ENCODE measurements around the gene ACTN1.

The ACTN1 gene

DNA sequence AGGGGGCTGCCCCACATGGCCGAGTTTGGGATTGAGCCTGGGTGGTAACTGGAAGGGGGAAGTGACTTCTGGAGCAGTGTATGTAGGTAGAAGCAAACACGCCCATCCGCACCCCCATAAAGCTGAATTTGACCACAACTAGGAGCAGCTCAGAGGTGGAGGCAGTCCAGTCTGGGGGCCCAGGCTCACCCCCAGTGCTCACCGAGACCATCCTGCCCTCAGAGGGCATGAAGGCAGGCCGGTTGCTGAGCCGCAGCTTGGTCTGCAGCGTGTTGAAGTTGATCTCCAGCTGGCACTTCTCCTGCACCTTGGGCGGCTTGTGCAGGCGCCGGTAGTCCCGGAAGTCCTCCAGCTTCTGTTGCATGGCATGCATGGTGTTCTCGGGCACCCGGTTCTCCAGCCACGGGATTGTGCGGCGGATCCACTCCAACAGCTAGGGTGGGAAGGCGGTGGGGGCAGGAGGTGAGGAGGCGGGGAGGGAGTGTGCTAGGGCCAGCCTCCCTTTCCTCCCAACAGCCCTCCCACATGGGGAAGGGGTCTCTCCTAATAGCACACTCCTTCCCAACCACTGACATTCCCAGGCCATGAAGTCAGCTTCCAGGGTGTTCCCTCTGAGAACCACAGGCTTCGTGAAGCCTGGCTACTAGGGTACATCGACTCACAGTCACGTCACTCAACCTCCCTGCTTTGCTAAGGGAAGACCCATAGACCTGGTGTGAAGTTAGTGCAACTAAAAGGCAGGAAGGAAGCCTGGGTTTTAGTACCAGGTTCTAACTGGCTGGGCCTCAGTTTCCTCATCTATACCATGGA, 87.0 kb downstream of the ACTN1 start:
- DNase-seq (ENCODE audit: low read depth in 3 of 3): no peak

DNA sequence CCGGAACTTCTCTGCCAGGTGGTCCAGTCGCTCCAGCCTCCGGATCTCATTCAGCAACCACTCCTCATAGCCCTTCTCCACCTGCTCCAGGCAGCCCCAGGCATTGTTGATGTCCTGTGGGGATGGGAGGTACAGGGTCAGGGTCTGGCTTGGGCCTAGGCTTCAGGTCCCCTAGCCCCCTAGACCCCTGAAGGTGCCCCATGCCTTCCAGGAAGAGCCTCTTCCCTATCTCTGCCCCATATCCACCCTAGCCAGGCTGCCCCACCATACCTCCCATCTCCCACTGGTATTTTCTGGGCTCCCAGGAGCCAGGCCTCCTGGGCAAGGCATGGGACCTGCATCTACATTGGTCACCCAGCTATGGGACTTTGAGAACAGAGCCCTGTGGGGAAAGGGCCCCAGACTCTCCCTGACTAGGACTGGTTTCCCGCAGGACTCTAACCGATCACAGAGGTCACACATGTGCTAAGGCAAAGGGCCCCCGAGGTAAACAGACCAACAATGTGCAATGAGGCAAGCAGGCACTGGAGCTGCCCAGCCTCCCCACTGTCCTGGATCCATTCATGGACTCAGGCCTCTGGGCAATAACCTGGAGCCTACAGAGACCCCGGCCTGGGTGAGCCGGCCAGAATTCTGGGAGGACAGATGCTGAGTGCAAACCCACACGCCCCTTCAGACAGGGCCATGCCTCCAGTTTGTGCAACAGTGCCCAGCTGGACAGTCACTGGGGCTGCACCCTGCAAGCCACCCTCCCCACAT, 88.8 kb downstream of the ACTN1 start:
- no peak for DNase-seq (ENCODE audit: low read depth in 3 of 3)

DNA sequence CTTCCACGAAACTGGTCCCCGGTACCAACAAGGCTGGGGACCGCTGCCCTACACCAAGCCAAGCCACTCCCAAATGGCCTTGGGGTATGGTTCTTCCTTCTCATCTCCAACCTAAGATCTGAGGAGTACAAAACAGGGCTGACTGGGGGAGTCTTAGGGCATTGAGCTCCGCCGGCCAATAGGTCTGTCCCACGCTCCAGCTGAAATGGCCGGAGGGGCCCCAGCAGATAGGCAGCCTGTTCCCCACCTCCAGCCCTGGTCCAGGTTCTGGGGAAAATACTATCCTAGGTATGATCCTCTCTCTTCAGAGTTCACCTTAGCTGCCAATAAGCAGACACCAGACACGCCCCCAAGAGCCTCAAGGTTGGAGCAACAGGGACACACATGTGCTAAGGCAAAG, 90.2 kb downstream of the ACTN1 start:
- no peak for DNase-seq (ENCODE audit: low read depth in 3 of 3)

- no peak for DNase-seq (ENCODE audit: low read depth in 3 of 3)
These were observed 90.9 kb downstream of the ACTN1 start for GRCh38 chr14:68888025-68888850.

- no peak for DNase-seq (ENCODE audit: low read depth in 3 of 3)
These were observed 93.0 kb downstream of the ACTN1 start for GRCh38 chr14:68886109-68886434.

DNA sequence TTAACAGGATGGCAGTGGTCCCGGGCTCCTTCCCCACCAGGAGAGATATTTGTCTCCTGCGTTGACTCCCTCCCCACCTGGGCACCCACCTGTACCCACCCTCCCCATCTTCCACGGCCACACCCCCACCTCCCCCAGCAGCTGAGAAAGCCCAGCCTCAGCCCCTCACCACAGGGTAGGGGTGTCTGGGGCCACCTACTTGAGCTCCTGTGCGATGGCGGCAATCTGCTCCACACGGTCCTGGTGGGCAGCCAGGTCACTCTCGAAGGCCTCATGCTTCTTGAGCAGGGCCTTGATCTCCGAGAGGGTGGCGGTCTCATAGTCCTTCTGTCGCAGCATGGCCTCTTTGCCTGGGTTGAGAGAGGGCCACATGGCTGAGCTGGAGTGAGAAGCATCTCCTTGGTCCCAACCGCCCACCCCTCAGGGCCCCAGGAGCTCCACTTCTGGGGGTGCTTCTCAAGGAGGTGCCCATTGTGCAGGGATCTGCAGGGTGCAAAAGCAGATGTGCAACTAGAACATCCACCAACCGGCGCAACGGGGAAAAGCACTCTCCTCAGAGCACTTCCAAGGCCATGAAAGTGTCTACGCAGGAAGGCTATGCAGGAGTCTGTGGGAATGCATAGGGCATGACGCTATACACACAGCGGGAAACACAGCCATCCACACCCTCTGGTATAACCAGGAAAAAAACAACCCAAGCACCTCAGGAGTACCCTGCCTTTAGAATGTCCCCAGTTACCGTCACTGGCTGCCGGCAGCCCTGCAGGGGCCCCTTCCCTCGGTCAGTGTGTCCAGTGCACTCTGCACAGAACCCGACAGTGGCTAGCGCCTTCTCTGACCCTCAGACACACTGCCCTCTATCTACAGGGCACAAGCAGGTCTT, 93.6 kb downstream of the ACTN1 start:
- DNase-seq (ENCODE audit: low read depth in 3 of 3): no peak

GRCh38 chr14:68884031-68885030, 94.8 kb downstream of the ACTN1 start:
- DNase-seq (ENCODE audit: low read depth in 3 of 3): no peak

GRCh38 chr14:68882235-68882634, 96.9 kb downstream of the ACTN1 start:
- DNase-seq (ENCODE audit: low read depth in 3 of 3): no peak

GRCh38 chr14:68881396-68881795, 97.7 kb downstream of the ACTN1 start:
- no peak for DNase-seq (ENCODE audit: low read depth in 3 of 3)

DNA sequence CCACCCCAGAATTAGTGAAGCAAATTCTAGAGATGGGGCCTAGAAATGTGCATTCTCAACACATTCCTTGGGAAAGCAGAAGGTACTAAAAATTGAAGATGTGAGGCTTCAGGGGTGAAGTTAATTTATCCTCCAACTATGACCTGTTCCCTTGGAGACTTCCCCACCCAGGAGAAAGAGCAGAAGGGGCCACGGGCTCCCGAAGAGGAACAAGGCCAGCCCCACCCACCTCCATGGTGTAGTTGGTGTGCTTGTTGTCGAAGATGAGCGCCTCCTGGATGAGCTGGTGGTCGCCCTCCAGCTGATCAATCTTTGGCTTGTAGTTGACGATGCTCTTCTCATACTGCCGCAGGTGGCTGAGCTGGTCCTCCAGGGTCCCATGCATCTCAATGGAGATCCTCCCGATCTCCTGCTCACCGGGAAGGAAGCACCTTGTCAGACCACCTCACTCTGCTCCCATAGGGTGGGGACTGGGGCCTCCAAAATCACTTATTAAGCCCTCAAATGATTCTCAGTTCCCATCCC, 98.5 kb downstream of the ACTN1 start:
- DNase-seq (ENCODE audit: low read depth in 3 of 3): no peak

- no peak for DNase-seq (ENCODE audit: low read depth in 3 of 3)
These were observed 99.1 kb downstream of the ACTN1 start for GRCh38 chr14:68879841-68880575.

DNA sequence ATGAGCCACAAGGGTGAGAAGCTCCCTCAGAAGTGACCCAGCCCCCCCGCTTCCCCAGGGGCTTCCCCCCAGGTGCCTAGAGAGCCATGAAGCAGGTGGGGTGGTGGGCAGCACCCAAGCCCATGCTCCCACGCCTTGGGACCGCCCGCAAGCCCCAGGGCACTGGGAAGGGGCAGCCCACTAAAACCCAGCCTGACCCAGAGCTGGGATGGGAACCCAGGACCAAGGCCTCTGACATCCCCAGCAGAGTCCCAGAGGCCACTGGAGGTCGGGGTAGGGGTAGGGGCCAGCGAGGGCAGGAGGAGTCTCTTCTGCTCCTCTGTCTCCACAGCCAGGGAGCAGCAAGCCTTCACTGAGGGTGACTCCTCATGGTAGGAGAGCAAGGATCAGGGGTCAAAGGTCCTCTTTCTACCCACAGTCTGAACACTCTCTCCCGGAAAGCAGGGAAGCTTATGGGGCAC, 99.8 kb downstream of the ACTN1 start:
- no peak for DNase-seq (ENCODE audit: low read depth in 3 of 3)

GRCh38 chr14:68878908-68879307, 100.2 kb downstream of the ACTN1 start:
- no peak for DNase-seq (ENCODE audit: low read depth in 3 of 3)

- DNase-seq (ENCODE audit: low read depth in 3 of 3): no peak
These were observed 101.0 kb downstream of the ACTN1 start for GRCh38 chr14:68877993-68878575.

- no peak for DNase-seq (ENCODE audit: low read depth in 3 of 3)
These were observed 102.1 kb downstream of the ACTN1 start for GRCh38 chr14:68876976-68877375.

DNA sequence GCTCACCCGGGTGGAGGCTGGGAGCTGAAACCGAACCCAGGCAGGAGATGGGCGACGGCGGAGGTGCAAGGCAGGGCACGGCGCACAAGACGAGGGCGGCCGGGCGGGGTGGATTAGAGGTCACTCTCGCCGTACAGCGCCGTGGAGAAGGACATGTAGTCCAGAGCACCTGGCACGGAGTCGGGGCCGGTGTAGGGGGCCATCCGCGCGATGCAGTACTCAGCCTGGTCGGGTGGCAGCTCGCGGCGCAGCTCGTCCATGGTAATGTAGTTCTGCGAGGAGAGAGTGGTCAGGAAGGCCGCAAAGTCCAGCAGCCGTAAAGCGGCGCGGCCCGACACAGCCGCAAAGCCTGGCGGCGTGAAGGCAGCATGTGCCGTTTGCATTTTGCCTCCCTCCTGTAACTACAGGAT, 104.4 kb downstream of the ACTN1 start:
- no peak for DNase-seq (ENCODE audit: low read depth in 3 of 3)

DNA sequence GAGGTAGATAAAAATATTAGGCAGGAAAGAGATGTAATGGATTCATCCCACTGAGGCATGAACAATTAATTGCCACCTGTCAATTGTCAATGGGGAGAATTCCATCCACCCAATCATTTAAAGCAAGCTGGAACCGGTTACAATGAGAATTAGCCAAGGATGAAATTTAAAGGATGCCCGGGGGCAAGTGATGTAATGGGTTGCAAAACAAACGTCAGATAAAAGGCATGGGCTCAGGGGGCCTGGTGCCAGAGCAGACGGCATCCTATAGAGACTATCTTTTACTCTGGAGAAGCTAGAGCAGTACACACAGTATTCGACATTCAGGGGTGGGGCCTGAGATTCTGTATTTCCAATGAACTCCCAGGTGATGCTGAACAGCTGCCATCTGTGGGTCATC, 105.7 kb downstream of the ACTN1 start:
- no peak for DNase-seq (ENCODE audit: low read depth in 3 of 3)

- DNase-seq (ENCODE audit: low read depth in 3 of 3): no peak
These were observed 107.7 kb downstream of the ACTN1 start for GRCh38 chr14:68871392-68871791.
